Peyer's patch (tissue), 4 donors: ENCODE data around the gene UBAC2. TPM values are rescaled to one million over a fixed set of nuclear protein-coding genes. Genes with fewer than 3 reads are reported as not detected.

Experiments used
- DNase-seq, 3 donors: peaks; one replicate each; pipeline ENCODE4 v3.0.0-alpha.2; 2017 to 2019
- H3K27ac ChIP-seq, 4 donors: fragments of 200-600 bp; sonication (generic); one replicate each; pipeline ENCODE4 v1.5.1; 2016 to 2019
- H3K27me3 ChIP-seq, 2 donors: fragments of 200-600 bp; sonication (generic); one replicate each; pipeline ENCODE4 v1.5.1; 2019
- H3K36me3 ChIP-seq, 3 donors: fragments of 200-600 bp; sonication (generic); one replicate each; pipeline ENCODE4 v1.5.1; 2016 to 2019
- H3K4me1 ChIP-seq, 4 donors: fragments of 200-600 bp; sonication (generic); one replicate each; pipeline ENCODE4 v1.5.1; 2016 to 2019
- H3K4me3 ChIP-seq, 4 donors: fragments of 200-600 bp; sonication (generic); 1 replicate in 3 of 4; 2 replicates in 1 of 4; pipeline ENCODE4 v1.5.1; 2016 to 2019; ENCODE audit warnings: mild to moderate bottlenecking in 1 of 4
- H3K9me3 ChIP-seq, 4 donors: fragments of 200-600 bp; sonication (generic); one replicate each; pipeline ENCODE4 v1.5.1; 2016 to 2019; ENCODE audit warnings: mild to moderate bottlenecking in 1 of 4
- POLR2A ChIP-seq, 2 donors: fragments of 450-650 bp; IDR thresholded peaks; one replicate each; pipeline ENCODE4 v1.5.1; 2017; ENCODE audit warnings: antibody characterized with exemption in 2 of 2, mild to moderate bottlenecking in 2 of 2, moderate library complexity in 2 of 2
- total RNA-seq, 4 donors: library from RNA; depleted of rRNA; stranded (reverse); fragments of >200 nt; gene quantifications; one replicate each; pipeline ENCODE4 v1.1.0, GENCODE V29; 2016
- TF ChIP-seq, protein P1 (sequence below), 6 experiments: fragments of 450-650 bp in 4 of 6; fragments of 200-600 bp in 2 of 6; sonication (generic) in 1 of 6; IDR thresholded peaks; one replicate each; pipeline ENCODE4 v1.5.1; 2017 to 2019; ENCODE audit warnings: antibody characterized with exemption in 6 of 6, mild to moderate bottlenecking in 3 of 6, moderate library complexity in 1 of 6

The UBAC2 gene
- total RNA-seq, 4 donors from 2014 or later, result 38.8 to 67.8 (median 63.4) TPM

DNA sequence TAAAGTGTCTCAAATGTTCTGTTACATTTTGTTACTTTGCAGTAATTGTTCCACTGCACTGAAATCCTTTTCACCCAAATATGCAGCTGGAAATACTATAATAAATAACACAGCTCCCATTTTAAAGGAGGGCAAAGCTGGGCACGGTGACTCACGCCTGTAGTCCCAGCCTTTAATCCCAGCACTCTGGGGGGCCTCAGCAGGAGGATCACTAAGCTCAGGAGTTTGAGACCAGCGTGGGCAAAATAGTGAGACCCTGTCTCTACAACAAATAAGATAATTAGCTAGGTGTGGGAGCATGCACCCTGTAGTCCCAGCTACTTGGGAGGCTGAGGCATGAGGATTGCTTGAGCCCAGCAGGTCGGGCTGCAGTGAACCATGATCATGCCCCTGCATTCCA is 7.5 kb upstream of the UBAC2 start:
- Histone ChIP-seq H3K4me1 (peaks cover 0 to 22% (median 2%) of the 10 kb centered on the region in 4 donors), H3K4me3 (no peak overlapping the region), H3K36me3 (no peaks in the 10 kb centered on the region), H3K27me3 (no peaks in the 10 kb centered on the region), H3K9me3 (no peaks in the 10 kb centered on the region), H3K27ac (no peak overlapping the region)
- TF ChIP-seq POLR2A (IDR thresholded peaks at IDR 0.05), result no peak
- TF ChIP-seq, protein P1, sequence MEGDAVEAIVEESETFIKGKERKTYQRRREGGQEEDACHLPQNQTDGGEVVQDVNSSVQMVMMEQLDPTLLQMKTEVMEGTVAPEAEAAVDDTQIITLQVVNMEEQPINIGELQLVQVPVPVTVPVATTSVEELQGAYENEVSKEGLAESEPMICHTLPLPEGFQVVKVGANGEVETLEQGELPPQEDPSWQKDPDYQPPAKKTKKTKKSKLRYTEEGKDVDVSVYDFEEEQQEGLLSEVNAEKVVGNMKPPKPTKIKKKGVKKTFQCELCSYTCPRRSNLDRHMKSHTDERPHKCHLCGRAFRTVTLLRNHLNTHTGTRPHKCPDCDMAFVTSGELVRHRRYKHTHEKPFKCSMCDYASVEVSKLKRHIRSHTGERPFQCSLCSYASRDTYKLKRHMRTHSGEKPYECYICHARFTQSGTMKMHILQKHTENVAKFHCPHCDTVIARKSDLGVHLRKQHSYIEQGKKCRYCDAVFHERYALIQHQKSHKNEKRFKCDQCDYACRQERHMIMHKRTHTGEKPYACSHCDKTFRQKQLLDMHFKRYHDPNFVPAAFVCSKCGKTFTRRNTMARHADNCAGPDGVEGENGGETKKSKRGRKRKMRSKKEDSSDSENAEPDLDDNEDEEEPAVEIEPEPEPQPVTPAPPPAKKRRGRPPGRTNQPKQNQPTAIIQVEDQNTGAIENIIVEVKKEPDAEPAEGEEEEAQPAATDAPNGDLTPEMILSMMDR (IDR thresholded peaks at IDR 0.05), result no peak
- DNase-seq, result no peak

DNA sequence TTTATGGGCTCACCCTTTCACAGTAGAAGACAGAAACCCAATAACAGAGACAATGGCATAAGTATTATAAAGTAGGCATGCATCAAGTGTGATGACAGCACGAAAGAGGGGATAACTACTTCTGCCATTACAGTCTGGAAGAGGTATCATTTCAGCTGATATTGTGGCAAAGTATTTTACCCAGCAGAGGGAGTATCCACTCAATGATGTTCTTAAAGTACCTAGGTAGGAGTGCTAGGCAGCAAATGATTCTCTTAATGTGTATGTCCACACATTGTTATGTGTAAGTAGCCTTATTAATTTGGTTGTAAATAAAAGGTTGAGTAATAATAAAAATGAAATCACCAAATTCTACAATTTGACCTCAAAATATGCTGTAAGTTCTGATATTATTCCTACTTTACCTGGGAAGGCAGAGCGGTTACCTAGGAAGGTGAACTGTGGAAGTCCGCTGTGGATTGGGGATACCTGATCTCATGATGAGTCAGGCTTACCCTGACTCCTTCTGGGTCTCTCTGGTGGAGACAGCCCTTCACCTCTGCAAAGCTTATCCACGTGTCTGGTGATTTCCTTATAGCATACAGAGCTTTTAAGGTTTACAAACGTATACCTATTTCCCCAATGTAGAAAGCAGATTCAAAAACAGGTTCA is 4.1 kb upstream of the UBAC2 start:
- H3K27ac ChIP-seq, result peak overlapping the region in 1 of 4 donors; percentile 43
- no peak for DNase-seq
- no peak overlapping the region for H3K4me3 ChIP-seq
- H3K9me3 ChIP-seq, result no peaks in the 10 kb centered on the region
- TF ChIP-seq POLR2A (IDR thresholded peaks at IDR 0.05), result no peak
- TF ChIP-seq, protein P1 (IDR thresholded peaks at IDR 0.05), result peak in 5 of 6 experiments; percentile 17 to 53 (median 35)
- peaks cover 0 to 20% (median 2%) of the 10 kb centered on the region in 4 donors for H3K4me1 ChIP-seq
- no peaks in the 10 kb centered on the region for H3K27me3 ChIP-seq
- no peaks in the 10 kb centered on the region for H3K36me3 ChIP-seq

DNA sequence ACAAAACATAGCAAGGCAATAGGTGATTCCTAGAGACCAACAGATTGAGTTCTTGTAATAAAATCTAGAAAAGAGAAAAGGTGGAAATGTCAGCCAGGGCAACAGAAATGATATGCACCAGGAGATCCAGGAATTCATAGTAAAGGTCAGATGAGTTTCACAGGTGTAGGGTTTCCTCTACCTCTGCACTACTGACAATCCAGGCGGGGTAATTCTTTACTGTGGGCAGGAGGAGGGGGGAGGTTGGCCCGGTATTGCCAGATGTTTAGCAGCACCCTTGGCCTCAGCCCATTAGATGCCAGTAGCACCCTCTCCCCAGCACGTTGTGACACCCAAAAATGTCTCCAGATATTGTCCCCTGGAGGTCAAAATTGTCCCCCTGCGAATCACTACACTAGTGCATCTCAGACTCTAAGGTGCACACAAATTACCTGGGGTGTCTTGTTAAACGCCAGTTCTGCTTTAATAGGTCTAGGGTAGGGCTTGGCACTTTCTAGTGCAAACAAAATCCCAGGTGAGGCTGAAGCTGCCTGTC is 3.5 kb upstream of the UBAC2 start:
- TF ChIP-seq, protein P1 (IDR thresholded peaks at IDR 0.05), result no peak
- no peak for TF ChIP-seq POLR2A (IDR thresholded peaks at IDR 0.05)
- H3K4me1 ChIP-seq, result peaks cover 0 to 17% (median 2%) of the 10 kb centered on the region in 4 donors
- H3K27ac ChIP-seq, result peak overlapping the region in 1 of 4 donors; percentile 43
- H3K27me3 ChIP-seq, result no peaks in the 10 kb centered on the region
- H3K9me3 ChIP-seq, result no peaks in the 10 kb centered on the region
- H3K36me3 ChIP-seq, result no peaks in the 10 kb centered on the region
- no peak for DNase-seq
- no peak overlapping the region for H3K4me3 ChIP-seq

DNA sequence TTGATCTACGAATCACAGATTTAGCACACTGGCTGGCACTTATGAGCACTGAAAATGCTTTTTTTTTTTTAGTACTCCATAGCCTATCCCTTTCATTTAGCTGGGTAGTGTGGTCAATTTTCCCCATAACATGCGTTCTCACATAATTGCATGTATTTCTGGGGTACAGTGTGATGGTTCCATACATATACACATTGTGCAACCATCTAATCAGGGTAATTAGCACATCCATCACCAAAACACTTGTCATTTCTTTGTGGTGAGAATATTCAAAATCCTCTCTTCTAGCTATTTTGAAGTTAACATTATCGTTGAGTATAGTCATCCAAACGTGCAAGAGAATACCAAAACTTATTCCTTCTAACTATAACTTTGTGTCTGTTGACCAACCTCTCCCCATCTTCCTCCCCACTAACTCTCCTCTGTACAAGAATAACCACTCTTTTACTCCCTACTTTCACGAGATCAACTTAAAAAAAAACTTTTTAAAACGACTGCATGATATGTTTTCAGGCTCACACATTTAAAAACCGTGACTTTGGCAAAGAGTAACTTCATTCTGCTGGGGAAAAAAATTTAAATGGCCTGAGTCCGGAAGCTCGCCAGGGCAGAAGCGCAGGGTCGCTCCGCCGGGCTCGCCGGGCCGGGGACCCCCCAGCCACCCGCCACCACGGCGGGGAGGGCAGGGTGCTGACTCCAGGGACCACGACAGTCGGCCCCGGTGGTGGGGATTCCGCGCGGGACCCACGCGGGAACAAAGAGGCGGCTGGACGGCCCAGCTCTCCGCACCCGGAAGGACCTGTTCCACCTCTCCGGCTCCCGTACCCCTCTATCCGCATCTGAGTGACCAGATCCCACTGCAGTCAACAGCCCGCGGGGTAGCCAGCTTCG is 868 bp upstream of the UBAC2 start:
- peak overlapping the region; percentile 94 to 100 (median 98) for H3K27ac ChIP-seq
- no peak for DNase-seq
- peaks cover 0 to 39% (median 5%) of the 10 kb centered on the region in 4 donors for H3K4me1 ChIP-seq
- no peaks in the 10 kb centered on the region for H3K36me3 ChIP-seq
- H3K9me3 ChIP-seq, result no peaks in the 10 kb centered on the region
- H3K27me3 ChIP-seq, result no peaks in the 10 kb centered on the region
- TF ChIP-seq POLR2A (IDR thresholded peaks at IDR 0.05), result no peak
- TF ChIP-seq, protein P1 (IDR thresholded peaks at IDR 0.05), result no peak
- H3K4me3 ChIP-seq, result peak overlapping the region; percentile 68 to 99 (median 89)

DNA sequence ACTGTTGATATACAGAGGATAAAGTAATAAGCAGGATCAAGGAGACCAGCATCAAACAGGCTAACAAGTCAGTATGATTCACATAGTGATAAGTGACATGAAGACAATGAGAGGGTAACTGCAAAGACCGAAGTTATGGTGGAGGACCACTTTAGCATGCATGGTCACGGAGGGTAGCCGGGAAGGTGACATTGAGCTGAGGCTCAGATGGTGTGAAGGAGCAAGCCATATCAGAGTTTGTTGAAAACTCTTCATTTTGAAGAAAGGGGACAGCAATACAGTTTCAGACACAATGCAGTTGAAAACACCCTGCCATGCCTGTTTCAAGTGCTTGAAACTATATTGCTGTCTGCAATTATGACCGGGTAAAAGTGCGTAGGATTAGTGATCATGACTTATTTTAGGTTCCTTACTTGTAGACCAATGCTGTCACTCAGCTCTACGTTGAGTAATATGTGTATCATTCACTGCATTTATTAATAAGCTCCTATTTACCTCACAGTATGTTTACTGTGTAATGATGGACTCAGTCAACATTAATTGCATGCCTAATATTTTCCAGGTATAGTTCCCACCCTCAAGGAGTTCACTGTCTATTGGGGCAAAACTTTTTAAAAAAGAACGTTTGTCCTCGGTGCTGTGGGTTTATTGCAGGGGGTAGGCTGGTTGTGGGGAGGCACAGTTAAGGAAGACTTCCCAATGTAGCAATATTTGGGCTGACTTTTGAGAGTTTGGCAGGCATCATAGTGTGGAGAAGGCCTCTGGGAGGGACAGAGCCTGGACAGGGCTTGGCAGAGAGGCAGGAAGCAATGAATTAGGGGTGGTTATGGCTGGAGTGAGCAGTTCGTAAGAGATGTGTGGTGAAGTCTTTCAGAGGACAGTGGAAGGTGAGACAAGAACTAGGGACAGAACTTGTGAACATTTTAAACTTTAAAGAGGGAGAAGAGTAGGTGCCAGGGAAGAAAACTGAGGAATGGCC is 3.2 kb downstream of the UBAC2 start:
- Histone ChIP-seq H3K9me3 (no peaks in the 10 kb centered on the region), H3K27ac (peak overlapping the region in 1 of 4 donors; percentile 71), H3K4me1 (peaks cover 0 to 27% (median 5%) of the 10 kb centered on the region in 4 donors), H3K36me3 (peaks cover 0 to 4% (median 0%) of the 10 kb centered on the region in 3 donors), H3K4me3 (peak overlapping the region in 1 of 4 donors; percentile 20), H3K27me3 (no peaks in the 10 kb centered on the region)
- DNase-seq, result no peak
- no peak for TF ChIP-seq POLR2A (IDR thresholded peaks at IDR 0.05)
- TF ChIP-seq, protein P1 (IDR thresholded peaks at IDR 0.05), result no peak
